Suprapubic skin (tissue), 4 donors: ENCODE results near the gene BTN1A1. TPM values are rescaled to one million over a fixed set of nuclear protein-coding genes. Genes with fewer than 3 reads are reported as not detected.

Experiments
- DNase-seq, 2 donors: peaks; one replicate each; pipeline ENCODE4 v3.0.0-alpha.2; 2019; ENCODE audit warnings: low spot score in 2 of 2
- H3K27ac ChIP-seq: fragments of 200-600 bp; sonication (generic); one replicate; pipeline ENCODE4 v1.5.1; 2019
- H3K27me3 ChIP-seq: fragments of 200-600 bp; sonication (generic); one replicate; pipeline ENCODE4 v1.5.1; 2019
- H3K36me3 ChIP-seq: fragments of 200-600 bp; sonication (generic); one replicate; pipeline ENCODE4 v1.5.1; 2019
- H3K4me1 ChIP-seq: fragments of 200-600 bp; sonication (generic); one replicate; pipeline ENCODE4 v1.5.1; 2019
- H3K4me3 ChIP-seq: fragments of 200-600 bp; sonication (generic); one replicate; pipeline ENCODE4 v1.5.1; 2019; ENCODE audit warnings: mild to moderate bottlenecking
- H3K9me3 ChIP-seq: fragments of 200-600 bp; sonication (generic); one replicate; pipeline ENCODE4 v1.5.1; 2019
- EP300 ChIP-seq: sonication (generic); formaldehyde crosslinking; IDR thresholded peaks from one replicate; pipeline ENCODE4 v1.6.1; 2017; ENCODE audit warnings: antibody characterized with exemption
- POLR2A ChIP-seq, 2 donors: fragments of 450-650 bp; IDR thresholded peaks; one replicate each; pipeline ENCODE4 v1.6.1; 2017; ENCODE audit warnings: antibody characterized with exemption in 2 of 2, mild to moderate bottlenecking in 2 of 2, moderate library complexity in 2 of 2
- POLR2AphosphoS5 ChIP-seq, 3 donors: sonication (generic); formaldehyde crosslinking; IDR thresholded peaks; one replicate each; pipeline ENCODE4 v1.6.1; 2017; ENCODE audit warnings: antibody characterized with exemption in 3 of 3
- WGBS: methylation state at CpG from one replicate; pipeline ENCODE4 v1.1.5; 2018; 5-methylcytosine and 5-hydroxymethylcytosine counted together
- total RNA-seq, 4 donors: library from RNA; depleted of rRNA; stranded (reverse); fragments of >200 nt; gene quantifications; one replicate each; pipeline ENCODE4 v1.1.0, GENCODE V29; 2016
- TF ChIP-seq, protein P1 (sequence below), 2 donors: fragments of 200-600 bp in 1 of 2; fragments of 450-650 bp in 1 of 2; sonication (generic) in 1 of 2; IDR thresholded peaks; one replicate each; pipeline ENCODE4 v1.5.1; 2016 to 2019; ENCODE audit warnings: antibody characterized with exemption in 2 of 2, mild to moderate bottlenecking in 1 of 2, moderate library complexity in 1 of 2

The BTN1A1 gene
- total RNA-seq, 4 donors from 2014 or later: not detected

- H3K27ac ChIP-seq: no peak overlapping the region
- no peak overlapping the region for H3K4me3 ChIP-seq
- 75% methylated on average over 2 of the region's 2 CpGs for WGBS
- no peaks in the 10 kb centered on the region for H3K4me1 ChIP-seq
- DNase-seq: no peak
- H3K9me3 ChIP-seq: no peaks in the 10 kb centered on the region
- H3K27me3 ChIP-seq: no peaks in the 10 kb centered on the region
- no peaks in the 10 kb centered on the region for H3K36me3 ChIP-seq
- no peak for TF ChIP-seq POLR2A (IDR thresholded peaks at IDR 0.05)
- no peak for TF ChIP-seq POLR2AphosphoS5 (IDR thresholded peaks at IDR 0.05)
- TF ChIP-seq, protein P1, sequence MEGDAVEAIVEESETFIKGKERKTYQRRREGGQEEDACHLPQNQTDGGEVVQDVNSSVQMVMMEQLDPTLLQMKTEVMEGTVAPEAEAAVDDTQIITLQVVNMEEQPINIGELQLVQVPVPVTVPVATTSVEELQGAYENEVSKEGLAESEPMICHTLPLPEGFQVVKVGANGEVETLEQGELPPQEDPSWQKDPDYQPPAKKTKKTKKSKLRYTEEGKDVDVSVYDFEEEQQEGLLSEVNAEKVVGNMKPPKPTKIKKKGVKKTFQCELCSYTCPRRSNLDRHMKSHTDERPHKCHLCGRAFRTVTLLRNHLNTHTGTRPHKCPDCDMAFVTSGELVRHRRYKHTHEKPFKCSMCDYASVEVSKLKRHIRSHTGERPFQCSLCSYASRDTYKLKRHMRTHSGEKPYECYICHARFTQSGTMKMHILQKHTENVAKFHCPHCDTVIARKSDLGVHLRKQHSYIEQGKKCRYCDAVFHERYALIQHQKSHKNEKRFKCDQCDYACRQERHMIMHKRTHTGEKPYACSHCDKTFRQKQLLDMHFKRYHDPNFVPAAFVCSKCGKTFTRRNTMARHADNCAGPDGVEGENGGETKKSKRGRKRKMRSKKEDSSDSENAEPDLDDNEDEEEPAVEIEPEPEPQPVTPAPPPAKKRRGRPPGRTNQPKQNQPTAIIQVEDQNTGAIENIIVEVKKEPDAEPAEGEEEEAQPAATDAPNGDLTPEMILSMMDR (IDR thresholded peaks at IDR 0.05): no peak
- TF ChIP-seq EP300: no peak
Observed at GRCh38 chr6:26484161-26484560, 15.9 kb upstream of the BTN1A1 start.

DNA sequence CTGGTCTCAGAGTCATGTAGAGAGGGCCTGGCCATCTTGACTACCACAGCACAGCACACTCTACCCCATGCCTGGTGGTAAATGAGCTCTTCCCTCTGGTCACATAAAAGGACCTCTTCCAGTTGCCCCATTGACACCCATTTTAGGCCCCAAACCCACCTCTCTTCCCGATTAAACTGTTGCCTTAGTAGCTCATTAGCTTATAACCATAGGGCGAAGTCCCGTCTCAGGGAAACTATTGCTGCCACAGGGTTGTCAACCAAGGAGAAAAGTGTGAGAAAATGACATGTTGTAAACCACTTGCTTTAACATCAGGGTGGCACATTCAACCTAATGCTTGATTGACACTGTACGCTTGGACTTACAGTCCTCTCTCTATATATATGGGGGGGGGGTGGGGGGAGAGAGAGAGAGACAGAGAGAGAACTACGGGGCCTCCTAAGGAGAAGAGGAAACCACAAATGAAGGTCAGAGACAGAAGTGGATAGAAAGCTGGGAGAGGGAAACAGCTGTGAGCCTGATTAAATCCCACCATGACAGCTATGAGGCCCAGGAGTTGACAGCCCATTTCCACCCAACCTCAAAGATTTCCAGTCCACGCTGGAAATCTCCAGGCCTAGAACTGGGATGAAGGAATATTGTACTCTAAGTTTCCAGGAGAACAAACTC lies 14.9 kb upstream of the BTN1A1 start:
- no peak for DNase-seq
- Histone ChIP-seq H3K9me3 (no peaks in the 10 kb centered on the region), H3K27me3 (no peaks in the 10 kb centered on the region), H3K4me3 (no peak overlapping the region), H3K4me1 (no peaks in the 10 kb centered on the region), H3K36me3 (no peaks in the 10 kb centered on the region), H3K27ac (no peak overlapping the region)
- 89% methylated on average over 6 of the region's 6 CpGs for WGBS
- TF ChIP-seq POLR2A (IDR thresholded peaks at IDR 0.05) (no peak), POLR2AphosphoS5 (IDR thresholded peaks at IDR 0.05) (no peak), EP300 (no peak)
- TF ChIP-seq, protein P1 (IDR thresholded peaks at IDR 0.05): no peak

GRCh38 chr6:26486358-26486757 lies 13.7 kb upstream of the BTN1A1 start:
- Histone ChIP-seq H3K9me3 (no peaks in the 10 kb centered on the region), H3K4me3 (no peak overlapping the region), H3K27me3 (no peaks in the 10 kb centered on the region), H3K4me1 (no peaks in the 10 kb centered on the region), H3K27ac (no peak overlapping the region), H3K36me3 (no peaks in the 10 kb centered on the region)
- TF ChIP-seq POLR2A (IDR thresholded peaks at IDR 0.05): no peak
- TF ChIP-seq, protein P1 (IDR thresholded peaks at IDR 0.05): no peak
- no peak for TF ChIP-seq EP300
- TF ChIP-seq POLR2AphosphoS5 (IDR thresholded peaks at IDR 0.05): no peak
- 89% methylated on average over 5 of the region's 5 CpGs for WGBS
- DNase-seq: no peak

DNA sequence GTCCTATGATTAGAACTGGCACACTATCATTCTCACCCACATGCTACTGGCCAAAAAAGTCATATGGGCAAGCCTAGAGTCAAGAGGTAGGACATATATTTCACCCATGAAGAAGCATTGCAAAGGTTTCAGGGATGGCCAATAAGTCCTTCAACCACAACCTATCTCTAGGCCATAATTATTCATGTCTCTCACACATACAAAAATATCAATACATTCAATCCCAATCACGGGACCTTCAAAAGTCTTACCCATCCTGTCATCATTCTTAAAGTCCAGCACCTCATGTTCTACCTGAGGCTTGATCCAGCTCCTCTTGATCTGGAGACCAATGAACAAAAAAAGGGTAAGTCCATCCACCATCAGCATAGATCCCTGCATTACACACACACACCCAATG lies 12.6 kb upstream of the BTN1A1 start:
- Histone ChIP-seq H3K9me3 (no peaks in the 10 kb centered on the region), H3K4me3 (no peak overlapping the region), H3K27me3 (no peaks in the 10 kb centered on the region), H3K36me3 (no peaks in the 10 kb centered on the region), H3K4me1 (no peaks in the 10 kb centered on the region), H3K27ac (no peak overlapping the region)
- TF ChIP-seq EP300 (no peak), POLR2AphosphoS5 (IDR thresholded peaks at IDR 0.05) (no peak), POLR2A (IDR thresholded peaks at IDR 0.05) (no peak)
- TF ChIP-seq, protein P1 (IDR thresholded peaks at IDR 0.05): no peak
- WGBS: 100% methylated on average over 1 of the region's 1 CpG
- DNase-seq: no peak

DNA sequence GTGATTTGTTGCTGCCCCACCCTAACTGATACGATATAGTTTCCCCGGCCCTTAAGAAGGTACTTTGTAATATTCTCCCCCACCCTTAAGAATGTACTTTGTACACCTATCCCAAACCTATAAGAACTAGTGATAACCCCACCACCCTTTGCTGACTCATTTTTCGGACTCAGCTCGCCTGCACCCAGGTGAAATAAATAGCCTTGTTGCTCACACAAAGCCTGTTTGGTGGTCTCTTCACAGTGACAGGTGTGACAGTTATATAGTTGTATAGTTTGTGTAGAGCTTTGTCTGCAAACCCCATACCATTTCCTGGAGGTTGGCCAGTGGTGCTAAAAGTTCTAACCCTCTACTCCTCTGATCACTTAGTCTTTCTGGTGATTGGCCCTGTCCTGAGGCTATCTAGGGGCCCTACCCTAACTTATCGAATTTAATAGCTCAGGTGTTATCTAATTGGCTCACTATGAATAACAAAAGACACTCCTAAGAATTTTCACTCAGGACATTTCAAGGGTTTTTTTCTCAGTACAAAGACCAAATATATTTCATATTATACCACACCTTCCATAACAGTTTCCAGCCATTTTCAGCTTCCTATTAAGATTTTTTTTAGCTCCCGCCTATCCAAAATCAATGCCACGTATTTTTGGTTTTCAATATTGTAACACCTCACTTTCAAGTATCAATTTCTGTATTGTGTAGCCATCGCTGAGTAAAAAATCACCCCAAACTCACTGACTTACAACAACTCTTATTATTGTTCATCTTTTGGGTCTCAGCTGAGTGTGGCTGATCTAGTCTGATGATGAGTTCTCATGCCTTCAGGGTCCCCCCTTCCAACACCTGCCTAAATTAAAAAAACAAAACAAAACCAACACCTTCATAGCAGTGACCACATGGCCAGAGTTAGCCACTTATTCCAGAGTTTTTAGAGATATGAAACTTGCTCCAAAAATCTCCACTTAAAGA lies 9.8 kb upstream of the BTN1A1 start:
- H3K4me3 ChIP-seq: no peak overlapping the region
- no peak overlapping the region for H3K27ac ChIP-seq
- H3K4me1 ChIP-seq: no peaks in the 10 kb centered on the region
- no peak for TF ChIP-seq EP300
- no peak for TF ChIP-seq POLR2AphosphoS5 (IDR thresholded peaks at IDR 0.05)
- no peak for TF ChIP-seq POLR2A (IDR thresholded peaks at IDR 0.05)
- TF ChIP-seq, protein P1 (IDR thresholded peaks at IDR 0.05): no peak
- H3K27me3 ChIP-seq: no peaks in the 10 kb centered on the region
- DNase-seq: no peak
- H3K36me3 ChIP-seq: no peaks in the 10 kb centered on the region
- WGBS: 86% methylated on average over 8 of the region's 8 CpGs
- no peaks in the 10 kb centered on the region for H3K9me3 ChIP-seq
